ENCODE results near the gene NAB2.

NAB2 gene

DNA sequence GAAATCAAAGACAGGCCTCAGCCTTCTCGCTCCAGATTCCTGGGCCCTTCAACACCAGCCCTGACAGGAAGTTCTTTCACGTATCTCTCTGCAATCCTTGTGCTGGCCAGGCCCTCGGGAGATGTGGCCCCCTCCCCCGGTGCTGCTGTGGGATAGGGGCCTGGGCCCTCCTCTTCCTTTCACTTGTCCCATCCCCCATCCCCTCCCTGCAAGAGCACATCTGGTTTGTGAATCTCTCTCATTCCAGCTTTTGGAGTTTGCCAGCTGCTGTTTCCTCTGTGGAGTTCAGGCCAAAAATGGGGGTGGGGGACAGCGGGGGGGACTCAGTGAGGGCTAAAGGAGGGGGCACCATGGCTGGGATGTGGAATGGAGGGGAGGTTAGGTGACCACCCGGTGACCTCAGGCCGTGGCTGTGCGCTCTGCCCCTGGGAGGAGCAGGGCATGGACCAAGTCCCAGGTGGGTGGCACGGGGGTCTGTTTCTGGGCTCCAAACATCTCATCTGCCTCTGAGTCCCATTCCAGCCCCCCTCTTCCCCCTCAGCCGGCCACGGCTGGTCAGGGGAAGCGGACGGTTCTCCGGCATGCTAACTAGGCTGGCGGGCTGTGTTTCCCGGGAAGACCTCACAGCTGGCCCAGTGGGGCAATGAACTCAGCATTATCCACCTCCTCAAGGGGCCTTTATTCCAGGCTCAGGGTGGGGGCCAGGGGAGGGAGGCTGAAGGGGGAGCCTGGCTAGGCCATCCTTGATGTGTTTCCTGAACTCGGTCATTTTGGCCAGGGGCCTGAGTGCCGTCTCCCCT, 46.8 kb downstream of the NAB2 start:
- DNase-seq, result no peak

DNA sequence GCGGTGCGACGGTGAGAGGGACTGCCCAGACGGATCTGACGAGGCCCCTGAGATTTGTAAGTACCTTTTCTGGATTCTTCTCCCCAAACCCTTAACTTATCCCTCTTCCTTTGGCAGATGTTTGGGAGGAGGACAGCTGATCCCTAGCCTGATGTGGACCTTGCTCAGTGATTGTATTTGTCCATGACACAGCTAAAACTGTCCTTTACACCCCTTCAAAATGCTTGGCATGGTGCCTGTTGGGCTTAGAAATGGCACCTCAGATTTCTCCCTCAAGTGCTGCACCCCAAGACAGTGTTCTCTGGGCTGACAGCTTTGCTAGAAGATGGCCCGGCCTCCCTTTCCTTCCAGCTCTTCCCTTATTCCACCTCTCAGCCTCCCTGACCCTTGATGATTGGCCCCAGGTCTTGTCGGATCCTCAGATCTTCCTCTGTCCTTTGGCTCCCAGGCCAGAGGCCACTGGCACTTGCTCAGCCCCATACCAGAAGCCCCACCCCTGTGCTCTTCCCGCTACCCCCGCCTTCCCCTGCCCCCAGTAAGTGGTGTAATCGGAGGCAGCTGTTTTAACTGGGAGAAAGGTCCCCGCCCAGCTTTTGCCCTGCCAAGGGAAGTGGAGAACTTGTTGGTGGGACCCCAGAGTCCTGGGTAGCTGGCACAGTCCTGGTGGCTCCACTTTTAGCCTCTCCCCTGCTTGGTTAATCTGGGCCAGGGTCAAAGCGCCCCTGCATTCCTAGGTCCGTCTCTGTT, 49.8 kb downstream of the NAB2 start:
- DNase-seq, result no peak

DNA sequence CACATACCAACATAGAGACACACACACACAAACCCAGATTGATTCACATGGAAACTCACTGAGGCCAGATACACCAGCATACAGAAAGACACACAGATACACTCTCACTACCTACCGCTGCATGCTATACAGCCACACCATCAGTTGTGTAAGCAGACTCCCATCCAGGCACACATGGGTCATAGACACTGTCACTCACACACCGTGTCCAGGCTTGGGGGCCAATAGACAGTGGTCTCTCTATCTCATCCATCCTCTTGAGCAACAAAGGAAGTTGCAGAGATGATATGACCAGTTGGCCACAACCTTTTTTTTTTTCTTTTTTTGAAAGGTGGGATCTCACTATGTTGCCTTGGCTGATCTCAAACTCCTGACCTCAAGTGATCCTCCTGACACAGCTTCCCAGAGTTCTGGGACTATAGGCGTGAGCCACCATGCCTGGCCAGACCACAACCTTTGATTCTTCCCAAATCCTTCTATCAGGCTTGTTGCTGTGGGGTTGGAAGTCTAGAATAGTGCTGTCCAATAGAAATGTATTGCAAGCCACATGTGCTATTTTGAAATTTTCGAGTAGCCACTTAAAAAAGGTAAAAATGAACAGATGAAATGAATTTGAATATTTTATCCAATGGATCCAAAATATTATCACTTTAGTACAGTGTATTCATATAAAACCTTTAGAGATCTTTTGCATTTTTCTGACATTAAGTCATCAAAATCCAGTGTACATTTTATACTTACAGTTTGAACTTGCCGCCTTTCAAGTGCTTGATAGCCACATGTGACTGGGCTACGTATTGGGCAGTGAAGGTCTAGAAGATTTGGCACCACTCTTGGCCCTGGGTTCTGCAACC, 51.1 kb downstream of the NAB2 start:
- no peak for DNase-seq

GRCh38 chr12:57141249-57141648, 52.3 kb downstream of the NAB2 start:
- DNase-seq, result no peak

- no peak for DNase-seq
These were observed 53.2 kb downstream of the NAB2 start for GRCh38 chr12:57142121-57142520.

GRCh38 chr12:57142727-57143126, 53.8 kb downstream of the NAB2 start:
- no peak for DNase-seq

GRCh38 chr12:57143454-57143853, 54.5 kb downstream of the NAB2 start:
- no peak for DNase-seq

All from stimulated activated CD4-positive, alpha-beta T cell treated with anti-CD3 and anti-CD28 coated beads, Interleukin-4, amount 100 ng/mL, for 1 hour (primary cell).